Lower leg skin (tissue), 3 donors: ENCODE measurements around the gene CAPN13.

Source experiments
- POLR2A ChIP-seq, 2 donors: fragments of 450-650 bp; IDR thresholded peaks; one replicate each; pipeline ENCODE4 v1.6.1; 2016 to 2017; ENCODE audit warnings: antibody characterized with exemption in 2 of 2, mild to moderate bottlenecking in 1 of 2, moderate library complexity in 1 of 2
- TF ChIP-seq, protein P1 (sequence below), 3 donors: fragments of 450-650 bp; IDR thresholded peaks; one replicate each; pipeline ENCODE4 v1.5.1; 2016; ENCODE audit warnings: antibody characterized with exemption in 3 of 3, mild to moderate bottlenecking in 3 of 3, moderate library complexity in 2 of 3

DNA sequence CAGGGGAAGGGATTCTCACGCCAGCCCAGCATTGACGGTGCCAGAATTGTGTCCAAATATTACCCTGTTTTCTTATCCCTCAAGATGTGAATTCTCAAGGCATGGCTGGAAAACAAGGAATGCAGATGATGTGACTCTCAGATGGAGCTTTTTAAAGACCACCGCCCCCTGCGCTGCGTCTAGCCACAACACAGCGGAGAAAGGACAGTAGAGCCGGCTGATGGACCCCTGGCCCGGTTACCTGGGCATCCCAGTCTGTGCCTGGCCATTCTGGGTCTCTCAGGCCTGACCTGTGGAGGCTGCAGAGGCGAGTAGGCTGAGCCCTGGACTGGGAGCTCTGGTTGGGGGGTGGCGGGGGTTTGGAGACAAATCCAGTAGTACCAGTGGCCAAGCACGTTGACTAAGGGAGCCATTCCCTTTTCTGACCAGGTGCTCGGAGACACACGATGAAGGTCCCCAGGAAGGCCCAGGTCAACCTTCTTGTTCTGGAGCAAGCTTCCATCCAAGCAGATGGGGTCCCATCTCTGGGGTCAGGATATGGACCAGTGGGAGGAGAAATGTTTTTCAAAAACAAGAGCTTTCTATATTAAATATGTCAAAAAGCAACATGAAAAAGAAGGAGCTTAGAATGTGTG is 5.3 kb downstream of the CAPN13 start:
- TF ChIP-seq POLR2A (IDR thresholded peaks at IDR 0.05): no peak
- TF ChIP-seq, protein P1, sequence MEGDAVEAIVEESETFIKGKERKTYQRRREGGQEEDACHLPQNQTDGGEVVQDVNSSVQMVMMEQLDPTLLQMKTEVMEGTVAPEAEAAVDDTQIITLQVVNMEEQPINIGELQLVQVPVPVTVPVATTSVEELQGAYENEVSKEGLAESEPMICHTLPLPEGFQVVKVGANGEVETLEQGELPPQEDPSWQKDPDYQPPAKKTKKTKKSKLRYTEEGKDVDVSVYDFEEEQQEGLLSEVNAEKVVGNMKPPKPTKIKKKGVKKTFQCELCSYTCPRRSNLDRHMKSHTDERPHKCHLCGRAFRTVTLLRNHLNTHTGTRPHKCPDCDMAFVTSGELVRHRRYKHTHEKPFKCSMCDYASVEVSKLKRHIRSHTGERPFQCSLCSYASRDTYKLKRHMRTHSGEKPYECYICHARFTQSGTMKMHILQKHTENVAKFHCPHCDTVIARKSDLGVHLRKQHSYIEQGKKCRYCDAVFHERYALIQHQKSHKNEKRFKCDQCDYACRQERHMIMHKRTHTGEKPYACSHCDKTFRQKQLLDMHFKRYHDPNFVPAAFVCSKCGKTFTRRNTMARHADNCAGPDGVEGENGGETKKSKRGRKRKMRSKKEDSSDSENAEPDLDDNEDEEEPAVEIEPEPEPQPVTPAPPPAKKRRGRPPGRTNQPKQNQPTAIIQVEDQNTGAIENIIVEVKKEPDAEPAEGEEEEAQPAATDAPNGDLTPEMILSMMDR (IDR thresholded peaks at IDR 0.05): no peak
